Neural progenitor cell (in vitro differentiated cells): Measurements from ENCODE around the gene EXOSC7. TPM values are rescaled to one million over a fixed set of nuclear protein-coding genes. Genes with fewer than 3 reads are reported as not detected.

Source experiments
- DNase-seq: peaks from one replicate; pipeline ENCODE4 v3.0.0-alpha.2; 2016; ENCODE audit warnings: low spot score
- H2AFZ ChIP-seq: fragments of 200-600 bp; sonication (generic); replicated peaks from 2 replicates; pipeline ENCODE4 v1.6.1; 2016; ENCODE audit warnings: antibody characterized with exemption
- H3F3A ChIP-seq: fragments of 200-600 bp; sonication (generic); 2 replicates; pipeline ENCODE4 v1.6.1; 2016; ENCODE audit warnings: antibody characterized with exemption, low read depth
- H3K27ac ChIP-seq: fragments of 200-600 bp; sonication (generic); 2 replicates; pipeline ENCODE4 v1.5.1; 2016; ENCODE audit warnings: mild to moderate bottlenecking
- H3K27me3 ChIP-seq: fragments of 200-600 bp; sonication (generic); 2 replicates; pipeline ENCODE4 v1.6.1; 2016; ENCODE audit warnings: mild to moderate bottlenecking, moderate library complexity
- H3K36me3 ChIP-seq: fragments of 200-600 bp; sonication (generic); 2 replicates; pipeline ENCODE4 v1.5.1; 2016
- H3K4me1 ChIP-seq: fragments of 200-600 bp; sonication (generic); 2 replicates; pipeline ENCODE4 v1.6.1; 2016; ENCODE audit warnings: mixed run types
- H3K4me2 ChIP-seq: fragments of 200-600 bp; sonication (generic); 2 replicates; pipeline ENCODE4 v1.6.1; 2016
- H3K4me3 ChIP-seq: fragments of 200-600 bp; sonication (generic); 2 replicates; pipeline ENCODE4 v1.5.1; 2016
- H3K79me2 ChIP-seq: fragments of 200-600 bp; sonication (generic); 2 replicates; pipeline ENCODE4 v1.6.1; 2016; ENCODE audit warnings: low read depth
- H3K9ac ChIP-seq: fragments of 200-600 bp; sonication (generic); 2 replicates; pipeline ENCODE4 v1.6.1; 2016
- H3K9me3 ChIP-seq: fragments of 200-600 bp; sonication (generic); 2 replicates; pipeline ENCODE4 v1.5.1; 2016; ENCODE audit warnings: low read depth
- H4K20me1 ChIP-seq: fragments of 200-600 bp; sonication (generic); 2 replicates; pipeline ENCODE4 v1.6.1; 2016; ENCODE audit warnings: low read depth
- H3K27ac Mint-ChIP-seq: 3 replicates; pipeline ENCODE4 v1.8.0; 2021; ENCODE audit warnings: mixed read lengths
- H3K27me3 Mint-ChIP-seq: 2 replicates; pipeline ENCODE4 v1.8.0; 2022; ENCODE audit warnings: low read depth, mild to moderate bottlenecking, inconsistent platforms, moderate library complexity, mixed read lengths; ENCODE audit not compliant: insufficient read depth
- H3K36me3 Mint-ChIP-seq: 3 replicates; pipeline ENCODE4 v1.8.0; 2021; ENCODE audit warnings: mixed read lengths
- H3K4me1 Mint-ChIP-seq: 3 replicates; pipeline ENCODE4 v1.8.0; 2021; ENCODE audit warnings: mixed read lengths
- H3K4me3 Mint-ChIP-seq: 3 replicates; pipeline ENCODE4 v1.8.0; 2021; ENCODE audit warnings: mild to moderate bottlenecking, moderate library complexity, mixed read lengths
- H3K9me3 Mint-ChIP-seq: 3 replicates; pipeline ENCODE4 v1.8.0; 2020; ENCODE audit warnings: mixed read lengths
- EZH2 ChIP-seq: fragments of 200-600 bp; sonication (generic); IDR thresholded peaks from 2 replicates; pipeline ENCODE4 v1.6.1; 2017; ENCODE audit warnings: antibody characterized with exemption, mild to moderate bottlenecking, moderate library complexity
- EZH2phosphoT487 ChIP-seq: fragments of 200-600 bp; sonication (generic); IDR thresholded peaks from 2 replicates; pipeline ENCODE4 v1.6.1; 2017; ENCODE audit warnings: antibody characterized with exemption
- total RNA-seq: library from RNA; depleted of rRNA; stranded (reverse); fragments of >200 nt; gene quantifications from 2 replicates; pipeline ENCODE4 v1.2.3, GENCODE V29; 2015; ENCODE audit warnings: low replicate concordance
- TF ChIP-seq, protein P1 (sequence below): fragments of 200-600 bp; sonication (generic); IDR thresholded peaks from 2 replicates; pipeline ENCODE4 v1.5.1; 2017; ENCODE audit warnings: antibody characterized with exemption, mild to moderate bottlenecking

EXOSC7 gene
- total RNA-seq, 1 donor from 2014 or later, result 88.7 TPM

DNA sequence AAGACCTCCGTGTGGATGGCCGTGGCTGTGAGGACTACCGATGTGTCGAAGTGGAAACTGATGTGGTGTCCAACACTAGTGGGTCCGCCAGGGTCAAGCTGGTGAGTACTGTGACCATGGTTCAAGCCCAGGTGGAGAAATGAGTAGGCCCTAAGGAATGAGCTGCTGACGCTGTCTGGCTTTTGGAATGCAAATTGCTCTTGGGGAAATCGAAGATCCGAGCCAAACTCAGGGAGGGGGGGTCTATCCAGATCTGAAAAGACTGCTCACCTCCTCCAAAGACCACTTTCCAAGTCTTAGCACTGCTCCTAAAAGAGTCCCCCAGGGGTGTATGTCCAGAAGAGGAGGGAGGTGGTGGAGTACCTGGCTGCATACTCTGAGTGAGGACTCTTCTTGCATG is 13.1 kb downstream of the EXOSC7 start:
- no peak for DNase-seq
- Mint-ChIP-seq H3K36me3 (peaks cover 29% of the 10 kb centered on the region), H3K27me3 (no peaks in the 10 kb centered on the region), H3K9me3 (peaks cover 2% of the 10 kb centered on the region), H3K27ac (no peak overlapping the region), H3K4me1 (peaks cover 4% of the 10 kb centered on the region), H3K4me3 (no peak overlapping the region)
- Histone ChIP-seq H3K4me2 (no peak overlapping the region), H3K36me3 (no peaks in the 10 kb centered on the region), H3K9ac (no peak overlapping the region), H3K4me3 (no peak overlapping the region), H4K20me1 (peaks cover 20% of the 10 kb centered on the region), H3K9me3 (no peaks in the 10 kb centered on the region), H2AFZ (no peak overlapping the region), H3K79me2 (peaks cover 76% of the 10 kb centered on the region), H3F3A (no peaks in the 10 kb centered on the region), H3K27ac (no peak overlapping the region), H3K27me3 (no peaks in the 10 kb centered on the region), H3K4me1 (peaks cover 6% of the 10 kb centered on the region)
- TF ChIP-seq EZH2phosphoT487 (no peak), EZH2 (no peak)
- TF ChIP-seq, protein P1, sequence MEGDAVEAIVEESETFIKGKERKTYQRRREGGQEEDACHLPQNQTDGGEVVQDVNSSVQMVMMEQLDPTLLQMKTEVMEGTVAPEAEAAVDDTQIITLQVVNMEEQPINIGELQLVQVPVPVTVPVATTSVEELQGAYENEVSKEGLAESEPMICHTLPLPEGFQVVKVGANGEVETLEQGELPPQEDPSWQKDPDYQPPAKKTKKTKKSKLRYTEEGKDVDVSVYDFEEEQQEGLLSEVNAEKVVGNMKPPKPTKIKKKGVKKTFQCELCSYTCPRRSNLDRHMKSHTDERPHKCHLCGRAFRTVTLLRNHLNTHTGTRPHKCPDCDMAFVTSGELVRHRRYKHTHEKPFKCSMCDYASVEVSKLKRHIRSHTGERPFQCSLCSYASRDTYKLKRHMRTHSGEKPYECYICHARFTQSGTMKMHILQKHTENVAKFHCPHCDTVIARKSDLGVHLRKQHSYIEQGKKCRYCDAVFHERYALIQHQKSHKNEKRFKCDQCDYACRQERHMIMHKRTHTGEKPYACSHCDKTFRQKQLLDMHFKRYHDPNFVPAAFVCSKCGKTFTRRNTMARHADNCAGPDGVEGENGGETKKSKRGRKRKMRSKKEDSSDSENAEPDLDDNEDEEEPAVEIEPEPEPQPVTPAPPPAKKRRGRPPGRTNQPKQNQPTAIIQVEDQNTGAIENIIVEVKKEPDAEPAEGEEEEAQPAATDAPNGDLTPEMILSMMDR, result no peak

DNA sequence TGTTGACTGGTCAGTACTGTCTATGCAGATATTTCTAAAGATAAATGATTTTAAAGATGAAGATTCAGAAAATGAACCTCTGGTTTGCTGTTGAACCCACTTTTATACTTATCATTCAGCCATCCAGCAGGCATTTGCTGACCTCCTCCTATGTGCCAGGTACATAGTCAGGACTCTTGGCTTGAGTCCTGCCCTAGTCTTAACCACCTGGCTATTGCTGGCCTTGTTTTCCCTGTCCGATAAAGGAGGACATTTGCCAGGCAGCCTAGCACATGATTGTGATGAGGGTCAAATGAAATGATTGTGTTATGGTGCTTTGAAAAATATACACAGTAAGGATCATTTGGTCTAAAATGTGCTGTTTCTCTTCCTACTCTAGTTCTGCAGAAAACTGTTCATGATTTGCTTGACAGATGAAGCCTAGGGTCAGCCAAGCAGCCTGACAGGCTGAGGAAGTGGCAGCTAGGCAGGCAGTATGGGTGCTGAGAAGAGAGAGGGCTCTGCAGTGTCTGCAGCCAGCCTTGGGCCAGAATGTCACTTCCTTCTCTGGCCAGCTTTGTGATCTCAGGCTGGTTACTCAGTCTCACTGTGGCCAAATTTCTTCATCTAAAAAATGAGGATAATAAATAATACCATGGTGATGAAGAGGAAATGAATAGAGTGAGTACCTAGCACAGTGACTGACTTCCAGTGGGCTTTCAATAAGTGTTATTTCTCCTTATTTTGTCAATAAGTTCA is 13.8 kb downstream of the EXOSC7 start:
- H3K4me1 ChIP-seq, result peaks cover 6% of the 10 kb centered on the region
- no peaks in the 10 kb centered on the region for H3K27me3 ChIP-seq
- Mint-ChIP-seq H3K4me3 (no peak overlapping the region), H3K27me3 (no peaks in the 10 kb centered on the region), H3K9me3 (peaks cover 2% of the 10 kb centered on the region), H3K27ac (no peak overlapping the region), H3K4me1 (peaks cover 10% of the 10 kb centered on the region), H3K36me3 (peaks cover 28% of the 10 kb centered on the region)
- no peak for DNase-seq
- H4K20me1 ChIP-seq, result peaks cover 20% of the 10 kb centered on the region
- TF ChIP-seq, protein P1, result no peak
- TF ChIP-seq EZH2phosphoT487 (no peak), EZH2 (no peak)
- H3F3A ChIP-seq, result no peaks in the 10 kb centered on the region
- H3K4me2 ChIP-seq, result no peak overlapping the region
- H3K9ac ChIP-seq, result no peak overlapping the region
- no peaks in the 10 kb centered on the region for H3K36me3 ChIP-seq
- no peak overlapping the region for H3K27ac ChIP-seq
- H3K9me3 ChIP-seq, result no peaks in the 10 kb centered on the region
- peaks cover 76% of the 10 kb centered on the region for H3K79me2 ChIP-seq
- no peak overlapping the region for H3K4me3 ChIP-seq
- no peak overlapping the region for H2AFZ ChIP-seq

DNA sequence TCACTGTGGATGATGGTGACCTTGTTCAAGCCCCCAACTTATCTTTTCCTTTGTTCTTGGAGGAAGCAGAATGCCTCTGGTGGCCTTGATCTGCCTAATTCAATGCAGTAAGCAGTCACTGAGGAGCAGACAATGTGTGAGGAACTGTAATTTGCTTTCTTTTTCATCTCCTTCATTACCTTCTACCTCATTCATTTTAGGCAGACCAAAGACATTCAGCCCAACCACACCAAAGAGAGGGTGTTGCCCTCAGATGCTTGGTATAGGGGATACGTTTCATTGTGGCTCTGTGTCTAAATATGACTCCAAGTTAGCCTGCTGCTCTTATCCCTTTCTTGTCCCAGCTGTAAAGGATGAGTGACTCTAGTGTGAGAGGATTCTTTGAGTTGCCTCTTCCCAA is 15.3 kb downstream of the EXOSC7 start:
- H3K36me3 ChIP-seq, result no peaks in the 10 kb centered on the region
- Mint-ChIP-seq H3K9me3 (no peaks in the 10 kb centered on the region), H3K4me3 (no peak overlapping the region), H3K27ac (no peak overlapping the region), H3K27me3 (no peaks in the 10 kb centered on the region), H3K36me3 (peaks cover 19% of the 10 kb centered on the region), H3K4me1 (peaks cover 17% of the 10 kb centered on the region)
- no peak overlapping the region for H3K9ac ChIP-seq
- peaks cover 23% of the 10 kb centered on the region for H4K20me1 ChIP-seq
- TF ChIP-seq EZH2 (no peak), EZH2phosphoT487 (no peak)
- TF ChIP-seq, protein P1, result no peak
- H3K27ac ChIP-seq, result no peak overlapping the region
- H2AFZ ChIP-seq, result no peak overlapping the region
- no peak overlapping the region for H3K4me2 ChIP-seq
- no peaks in the 10 kb centered on the region for H3K27me3 ChIP-seq
- no peak overlapping the region for H3K4me3 ChIP-seq
- no peak for DNase-seq
- peaks cover 63% of the 10 kb centered on the region for H3K79me2 ChIP-seq
- H3K4me1 ChIP-seq, result peaks cover 6% of the 10 kb centered on the region
- no peaks in the 10 kb centered on the region for H3K9me3 ChIP-seq
- no peaks in the 10 kb centered on the region for H3F3A ChIP-seq
